Bone marrow (tissue), 2 donors: ENCODE data around the gene MAPK12.
"Not testable (repeated sequence)": the region's sequence is repeated elsewhere in the genome, so short reads cannot be mapped to it uniquely, and the experiment has no call there.

ENCODE experiments used
- DNase-seq, 2 donors: peaks; one replicate each; lab custom pipeline; 2025; lab: John Stamatoyannopoulos, UW

MAPK12 gene

DNA sequence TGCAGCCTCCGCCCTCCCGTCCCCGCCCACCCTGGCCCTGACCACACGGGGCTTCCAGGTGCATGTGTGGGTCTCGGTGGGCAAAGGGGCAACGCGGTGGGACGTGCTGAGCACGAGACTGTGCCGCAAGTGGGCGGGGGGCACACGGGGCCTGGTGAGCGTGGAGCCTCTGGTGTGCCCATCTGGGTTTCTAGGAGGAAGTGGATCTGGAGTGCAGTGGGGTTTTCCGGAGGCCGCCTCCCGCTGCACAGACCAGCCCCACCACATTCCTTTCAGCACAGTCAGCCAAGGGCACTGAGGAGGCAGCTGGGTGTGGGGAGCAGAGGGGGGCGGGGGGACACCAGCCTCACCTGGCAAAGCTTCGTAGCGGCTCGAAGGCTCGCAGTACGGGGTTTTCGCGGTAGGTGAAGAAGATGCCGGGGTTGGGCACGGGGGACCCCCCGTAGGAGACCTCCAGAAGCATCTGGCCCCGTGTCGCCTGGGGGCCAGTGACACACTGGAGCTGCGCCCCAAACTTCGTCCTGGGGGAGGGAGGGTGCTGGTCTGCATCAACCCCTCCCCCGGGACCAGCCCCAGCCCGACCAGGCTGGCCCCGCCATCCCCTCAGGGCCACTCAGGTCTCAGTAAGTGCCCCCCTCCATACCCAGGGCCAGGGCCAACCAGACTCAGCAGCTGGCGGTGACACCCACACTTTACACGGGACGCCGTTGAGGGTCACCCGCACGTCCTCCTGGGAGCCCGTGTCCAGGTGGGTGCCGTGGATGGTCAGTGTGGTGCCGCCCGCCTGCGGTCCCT lies 21.1 kb upstream of the MAPK12 start:
- no peak for DNase-seq

DNA sequence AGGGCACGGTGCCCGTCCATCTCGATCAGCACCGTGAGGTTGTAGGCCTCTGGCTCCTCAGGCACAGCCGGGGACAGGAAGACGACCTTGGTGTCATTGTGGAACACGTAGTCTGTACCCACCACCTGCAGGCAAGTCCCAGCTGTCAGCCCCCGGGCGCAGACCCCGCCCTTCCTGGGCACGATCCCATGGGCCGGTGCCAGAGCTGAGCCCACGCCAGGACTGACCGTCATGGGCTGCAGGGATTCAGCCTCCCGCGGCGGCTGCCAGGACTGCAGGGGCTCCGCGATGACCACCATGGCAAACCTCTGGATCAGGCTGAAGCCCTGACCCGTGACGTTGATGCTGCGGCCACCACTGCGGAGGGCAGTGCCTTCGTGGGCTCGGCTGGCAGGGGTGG lies 20.5 kb upstream of the MAPK12 start:
- DNase-seq = no peak

DNA sequence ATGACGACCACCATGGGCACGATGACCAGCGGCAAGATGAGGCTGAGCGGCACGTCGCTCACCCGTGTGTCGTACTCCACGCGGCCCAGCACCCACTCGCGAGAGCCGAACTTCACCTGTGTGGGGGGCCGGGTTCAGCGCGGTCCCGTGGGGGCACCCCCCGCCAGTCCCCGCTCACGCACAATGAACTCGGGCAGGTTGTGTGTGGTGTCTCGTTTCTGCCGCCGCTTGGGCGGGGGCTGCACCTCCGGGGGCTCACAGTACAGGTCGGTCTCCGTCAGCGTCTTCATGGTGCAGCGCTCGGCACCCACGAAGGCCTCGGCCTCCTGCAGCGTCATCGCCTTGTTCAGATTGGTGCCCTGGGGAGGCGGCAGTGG lies 19.9 kb upstream of the MAPK12 start:
- DNase-seq = no peak

GRCh38 chr22:50280708-50281383 lies 19.4 kb upstream of the MAPK12 start:
- no peak for DNase-seq

DNA sequence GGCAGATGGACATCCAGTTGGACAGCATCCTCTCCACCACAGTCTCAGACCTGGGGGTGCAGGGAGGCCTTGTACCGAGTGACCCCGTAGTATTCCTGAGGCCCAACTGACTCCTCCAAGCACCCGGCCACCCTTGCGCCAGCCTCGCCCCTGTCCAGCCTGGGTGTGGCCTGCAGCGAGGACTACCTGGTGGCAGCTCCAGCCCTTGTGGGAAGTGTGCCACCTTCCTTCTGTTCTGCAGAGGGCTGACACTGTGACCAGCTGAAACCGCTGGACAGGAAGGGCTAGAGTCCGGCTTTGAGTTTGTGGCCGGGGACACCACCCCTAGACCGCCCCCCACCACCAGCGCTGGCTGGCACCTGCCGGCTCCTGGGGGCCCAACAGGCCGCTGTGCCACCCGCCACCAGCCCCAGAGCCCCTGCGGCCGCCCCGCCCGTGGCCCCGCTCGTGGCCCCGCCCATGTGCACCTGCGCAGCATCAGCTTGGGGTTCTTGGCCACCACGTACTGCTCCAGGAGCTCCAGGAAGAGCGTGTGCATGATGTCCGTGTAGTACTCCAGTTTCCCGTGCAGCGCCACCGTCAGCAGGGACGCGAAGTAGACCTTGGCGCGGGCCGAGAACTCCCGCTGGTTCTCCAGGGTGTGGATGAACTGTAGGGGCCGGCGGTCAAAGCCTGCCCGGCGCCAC lies 18.7 kb upstream of the MAPK12 start:
- no peak for DNase-seq

GRCh38 chr22:50278956-50279619 lies 17.6 kb upstream of the MAPK12 start:
- DNase-seq = no peak

GRCh38 chr22:50278461-50278860 lies 17.0 kb upstream of the MAPK12 start:
- no peak for DNase-seq

- DNase-seq = no peak
These were observed 16.3 kb upstream of the MAPK12 start for GRCh38 chr22:50277761-50278160.

- DNase-seq = peak; percentile 34 to 41
These were observed 14.7 kb upstream of the MAPK12 start for GRCh38 chr22:50276143-50276542.

GRCh38 chr22:50275181-50276055 lies 13.9 kb upstream of the MAPK12 start:
- no peak for DNase-seq

- DNase-seq = no peak
These were observed 13.3 kb upstream of the MAPK12 start for GRCh38 chr22:50274771-50275170.

DNA sequence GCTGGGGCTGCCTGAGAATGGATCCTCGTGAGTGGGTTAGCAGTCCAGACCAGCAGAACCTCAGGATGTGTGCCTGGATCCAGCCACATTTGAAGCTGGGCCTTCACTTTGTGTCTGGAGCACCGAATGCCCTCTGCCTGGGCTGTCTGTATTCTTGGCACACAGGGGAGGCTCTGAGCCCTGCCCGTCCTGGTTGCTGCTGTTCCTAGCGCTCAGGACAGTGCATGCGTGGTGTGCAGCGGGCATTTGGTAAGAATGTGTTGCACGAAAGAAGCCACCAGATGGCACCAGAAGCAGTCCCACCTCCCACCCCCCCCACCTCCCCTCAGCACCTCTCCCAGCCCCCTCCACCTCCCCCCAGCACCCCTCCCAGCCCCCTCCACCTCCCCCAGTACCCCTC lies 12.8 kb upstream of the MAPK12 start:
- peak in 1 of 2 donors; percentile 20 for DNase-seq

- not testable (repeated sequence) for DNase-seq
These were observed 12.3 kb upstream of the MAPK12 start for GRCh38 chr22:50273781-50274180.

- DNase-seq = not testable (repeated sequence)
These were observed 11.9 kb upstream of the MAPK12 start for GRCh38 chr22:50273352-50273751.

GRCh38 chr22:50272044-50272802 lies 10.7 kb upstream of the MAPK12 start:
- no peak for DNase-seq

DNA sequence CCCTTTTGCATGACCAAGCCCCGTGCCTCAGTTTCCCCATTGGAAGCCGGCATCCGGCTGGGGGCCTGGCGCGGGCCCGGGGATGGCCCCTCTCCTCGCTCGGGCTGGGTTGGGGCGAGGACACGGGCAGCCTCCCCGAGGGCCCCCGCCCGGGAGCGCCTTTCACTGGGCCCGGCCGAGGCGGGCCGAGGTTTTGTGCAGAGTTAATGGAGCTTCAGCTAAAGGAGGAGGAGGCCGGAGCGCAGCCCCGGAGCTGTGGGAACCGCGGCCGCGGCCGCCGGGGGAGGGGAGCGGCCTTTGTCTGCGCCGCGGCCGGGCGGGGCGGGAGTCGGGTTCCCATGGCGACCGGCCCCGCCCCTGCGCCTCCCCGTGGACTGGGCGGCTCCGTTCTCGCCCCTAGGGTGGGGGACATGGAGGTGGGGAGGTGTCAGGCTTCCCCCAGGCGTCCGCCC lies 10.1 kb upstream of the MAPK12 start:
- DNase-seq = peak; percentile 21 to 27

DNA sequence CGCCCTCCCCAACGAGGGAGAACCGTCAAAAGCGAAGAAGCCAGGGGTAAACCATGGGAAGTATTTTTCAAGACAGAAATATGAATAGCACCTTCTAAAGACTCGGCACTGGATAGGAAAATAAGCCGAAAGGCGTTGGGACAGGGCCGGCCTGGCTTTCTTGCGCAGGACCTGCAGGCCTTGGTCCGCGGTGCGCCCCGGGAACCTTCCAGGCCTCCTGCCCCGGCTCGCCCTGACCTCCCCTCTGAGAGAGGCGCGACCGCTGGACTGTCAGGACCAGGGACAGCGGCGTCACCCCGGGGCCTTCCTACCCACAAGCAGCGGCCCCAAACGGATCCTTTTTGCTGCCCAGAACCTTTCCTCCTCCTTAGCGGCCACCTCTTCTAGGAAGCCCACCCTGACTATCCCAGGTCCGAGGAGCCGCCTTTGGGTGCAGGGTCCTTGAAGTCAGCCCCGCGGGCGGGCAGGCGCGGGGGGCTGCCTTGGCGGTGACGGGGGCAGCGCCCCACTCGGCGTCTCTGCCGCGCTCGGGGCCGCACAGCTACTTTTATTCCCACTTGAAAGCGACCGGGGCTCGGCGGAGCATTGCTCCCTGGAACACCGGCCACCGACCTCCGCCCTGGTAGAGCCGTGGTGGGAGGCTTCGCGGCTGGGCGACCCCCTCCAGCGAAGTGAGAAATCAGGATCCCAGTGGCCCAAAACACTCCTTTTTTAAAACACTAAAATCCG lies 9.3 kb upstream of the MAPK12 start:
- DNase-seq = peak; percentile 18 to 25

- no peak for DNase-seq
These were observed 8.6 kb upstream of the MAPK12 start, which contains the start of gene MAPK11 for GRCh38 chr22:50269970-50270665. Gene MAPK11 (minus strand): TSS chr22:50270380. CDS start chr22:50270292, 88 bp downstream.

DNA sequence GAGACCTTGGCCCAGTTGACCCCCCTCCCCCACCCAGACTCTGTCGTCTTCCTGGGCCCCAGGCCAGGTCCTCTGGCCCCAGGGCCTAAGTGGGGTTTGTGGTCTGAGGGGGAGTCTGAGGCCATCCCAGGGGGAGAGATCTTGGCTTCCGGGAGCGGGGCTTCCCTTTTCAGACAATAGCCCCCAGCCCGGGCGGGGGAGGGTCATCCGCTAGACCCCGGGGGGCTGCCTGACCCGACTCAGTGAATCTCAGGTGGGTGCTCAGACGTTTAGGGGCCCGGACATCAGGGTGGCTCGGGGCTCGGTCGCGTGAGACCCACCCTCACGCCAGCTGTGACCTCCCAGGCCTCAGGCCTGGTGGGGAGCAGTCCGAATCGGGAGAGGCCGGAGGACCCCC lies 8.1 kb upstream of the MAPK12 start:
- DNase-seq = no peak
